Fibroblast of upper back skin (primary cell): ENCODE results near the gene BET1L.
A peak's percentile ranks its signal among the peaks of the same experiment; 100 is the strongest.
"Not testable (repeated sequence)": the region's sequence is repeated elsewhere in the genome, so short reads cannot be mapped to it uniquely, and the experiment has no call there.

Experiments used
- DNase-seq: peaks from one replicate; pipeline ENCODE4 v3.0.0-alpha.2; 2013

BET1L gene

DNA sequence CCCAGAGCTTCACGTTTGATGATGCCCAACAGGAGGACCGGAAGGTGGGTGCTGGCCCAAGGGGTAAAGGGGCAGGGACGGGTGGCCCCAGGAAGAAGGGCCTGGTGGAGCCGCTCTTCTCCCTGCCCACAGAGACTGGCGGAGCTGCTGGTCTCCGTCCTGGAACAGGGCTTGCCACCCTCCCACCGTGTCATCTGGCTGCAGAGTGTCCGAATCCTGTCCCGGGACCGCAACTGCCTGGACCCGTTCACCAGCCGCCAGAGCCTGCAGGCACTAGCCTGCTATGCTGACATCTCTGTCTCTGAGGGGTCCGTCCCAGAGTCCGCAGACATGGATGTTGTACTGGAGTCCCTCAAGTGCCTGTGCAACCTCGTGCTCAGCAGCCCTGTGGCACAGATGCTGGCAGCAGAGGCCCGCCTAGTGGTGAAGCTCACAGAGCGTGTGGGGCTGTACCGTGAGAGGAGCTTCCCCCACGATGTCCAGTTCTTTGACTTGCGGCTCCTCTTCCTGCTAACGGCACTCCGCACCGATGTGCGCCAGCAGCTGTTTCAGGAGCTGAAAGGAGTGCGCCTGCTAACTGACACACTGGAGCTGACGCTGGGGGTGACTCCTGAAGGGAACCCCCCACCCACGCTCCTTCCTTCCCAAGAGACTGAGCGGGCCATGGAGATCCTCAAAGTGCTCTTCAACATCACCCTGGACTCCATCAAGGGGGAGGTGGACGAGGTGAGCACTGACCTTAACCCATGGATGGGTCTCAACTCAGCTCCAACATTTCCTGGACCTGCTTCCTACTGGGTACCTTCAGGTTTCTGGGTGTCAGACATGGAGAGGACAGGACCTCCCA, 2.3 kb upstream of the BET1L start:
- DNase-seq: no peak

GRCh38 chr11:208917-209260, 1.7 kb upstream of the BET1L start:
- no peak for DNase-seq

DNA sequence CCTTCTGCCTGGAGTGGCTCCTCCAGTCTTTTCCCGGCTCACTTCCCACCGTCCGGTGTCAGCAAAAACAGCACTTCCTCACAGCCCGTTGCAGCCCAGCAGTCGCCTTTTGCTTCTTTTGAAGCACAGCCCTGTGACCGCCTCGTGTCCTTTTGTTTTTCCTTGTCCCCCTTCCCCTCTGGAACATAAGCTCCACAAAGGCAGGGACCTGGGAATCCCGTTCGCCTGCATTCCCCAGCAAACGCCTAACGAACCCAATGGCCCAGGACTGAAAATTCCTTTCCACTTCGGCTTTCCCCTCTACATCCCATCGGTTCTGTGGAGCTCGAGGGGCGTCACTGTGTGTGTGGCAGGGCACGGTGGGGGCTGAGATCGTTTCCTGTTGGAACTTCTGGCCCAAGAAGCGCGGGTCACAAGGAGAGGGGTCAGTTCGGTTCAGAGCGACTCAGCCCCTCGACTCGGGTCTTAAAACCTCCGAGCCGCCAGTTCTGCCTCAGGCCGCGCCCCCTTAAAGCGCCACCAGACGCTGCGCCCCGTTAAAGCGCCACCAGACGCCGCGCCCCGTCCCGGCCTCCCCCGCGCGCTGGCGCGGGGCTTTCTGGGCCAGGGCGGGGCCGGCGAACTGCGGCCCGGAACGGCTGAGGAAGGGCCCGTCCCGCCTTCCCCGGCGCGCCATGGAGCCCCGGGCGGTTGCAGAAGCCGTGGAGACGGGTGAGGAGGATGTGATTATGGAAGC, 1.1 kb upstream of the BET1L start:
- DNase-seq: peak; percentile 65

DNA sequence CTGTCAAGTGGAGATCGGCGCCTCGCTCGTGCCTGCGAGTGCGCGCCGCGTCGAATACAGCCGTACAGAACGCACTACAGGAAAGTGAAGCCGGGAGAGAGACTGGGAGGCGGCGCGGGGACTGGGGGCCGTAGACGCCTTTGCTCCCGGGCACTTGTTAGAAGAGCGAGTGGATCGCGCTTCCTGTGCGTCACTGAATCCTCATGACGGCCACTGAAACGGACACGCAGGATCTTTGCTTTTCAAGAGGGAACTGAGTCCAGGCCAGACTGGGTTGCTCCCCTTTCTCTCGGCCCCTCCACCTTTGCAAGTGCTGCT, 623 bp upstream of the BET1L start:
- DNase-seq: peak; percentile 35

GRCh38 chr11:206526-207207, 532 bp downstream of the BET1L start:
- DNase-seq: no peak

DNA sequence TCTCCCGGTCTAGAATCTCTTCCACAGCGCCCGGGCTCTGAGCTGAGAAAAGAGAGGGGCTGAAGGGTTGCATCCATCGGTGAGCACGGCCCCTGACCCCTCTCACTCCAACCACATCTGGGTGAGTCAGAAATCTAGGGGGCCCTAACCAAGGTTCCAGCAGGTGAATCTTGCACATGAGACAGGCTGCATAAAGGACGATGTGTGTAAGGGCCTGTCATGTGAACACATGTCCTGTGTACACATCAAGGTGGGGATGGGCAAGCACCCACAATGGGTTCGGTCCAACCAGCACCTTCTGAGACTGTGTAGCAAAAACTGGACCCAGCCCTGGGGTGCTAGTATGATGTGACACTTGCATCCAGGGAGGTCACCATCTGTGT, 1.2 kb downstream of the BET1L start:
- DNase-seq: no peak

DNA sequence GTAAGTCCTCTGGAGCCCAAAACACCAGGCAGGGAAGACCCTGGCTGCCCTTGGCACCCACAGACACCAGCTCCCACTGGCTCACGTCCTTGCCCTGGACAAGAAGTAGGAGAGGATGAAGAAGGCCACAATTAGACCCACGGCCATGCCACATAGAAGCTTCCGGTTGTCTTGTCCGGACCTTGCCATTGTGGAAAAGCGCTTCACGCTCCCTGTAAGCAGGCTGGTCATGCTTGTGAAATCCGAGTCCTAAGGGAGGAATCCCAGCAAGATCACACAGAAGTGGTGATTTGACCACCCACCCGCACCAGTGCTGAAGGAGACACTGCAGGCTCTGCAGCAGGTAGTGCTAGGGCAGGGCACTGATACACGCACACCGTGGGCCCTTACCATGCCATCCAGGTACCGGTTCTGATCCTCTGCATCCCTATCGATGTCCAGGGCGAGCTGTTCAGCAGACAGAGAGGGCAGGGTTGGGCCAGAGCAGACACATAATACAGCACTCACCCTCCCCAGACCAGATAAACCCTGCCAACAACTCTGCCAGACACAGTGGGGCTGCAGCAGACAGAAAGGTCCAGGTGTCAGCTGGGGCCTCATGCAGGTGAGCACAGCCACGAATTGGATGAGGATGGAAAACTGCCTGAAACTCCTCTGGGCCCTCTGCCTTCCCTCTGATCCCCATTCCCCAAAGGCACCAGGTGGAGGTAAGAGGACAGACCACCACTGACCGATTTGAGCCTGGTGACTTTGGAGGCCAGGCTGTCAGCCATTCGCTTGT, 1.8 kb downstream of the BET1L start:
- DNase-seq: no peak

GRCh38 chr11:204587-205109, 2.6 kb downstream of the BET1L start:
- no peak for DNase-seq

DNA sequence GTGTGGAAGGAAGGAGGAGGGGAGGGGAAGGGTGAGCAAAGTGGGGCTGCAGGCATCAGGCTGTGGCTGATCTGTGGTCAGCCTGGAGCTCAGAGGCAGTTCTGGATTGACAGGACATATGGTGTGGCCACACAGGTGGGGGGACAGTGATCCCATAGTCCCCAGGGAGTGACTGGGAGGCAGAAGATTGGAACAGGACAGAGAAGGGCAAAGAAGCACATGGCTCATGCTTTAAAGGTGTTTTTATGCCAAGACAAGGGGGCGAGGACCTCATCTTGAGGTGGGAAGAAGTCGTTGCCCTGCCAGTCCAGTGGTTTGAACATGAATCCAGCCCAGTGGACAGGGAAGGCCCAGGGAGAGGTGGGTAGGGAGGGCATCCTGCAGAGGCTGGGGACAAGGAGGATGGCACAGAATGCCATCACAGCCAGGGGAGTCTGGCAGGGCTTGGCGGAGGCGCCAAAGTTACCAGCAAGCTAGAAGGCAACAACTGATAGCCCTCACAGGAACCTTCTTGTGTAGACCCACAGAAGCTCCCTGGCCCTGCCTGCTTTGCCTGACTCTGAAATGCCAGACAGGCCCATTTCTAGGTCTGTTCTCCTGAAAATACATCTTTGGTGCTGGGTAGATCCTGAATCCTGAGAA, 3.1 kb downstream of the BET1L start:
- no peak for DNase-seq

- no peak for DNase-seq
Measured at GRCh38 chr11:203056-203944, 3.9 kb downstream of the BET1L start.

DNA sequence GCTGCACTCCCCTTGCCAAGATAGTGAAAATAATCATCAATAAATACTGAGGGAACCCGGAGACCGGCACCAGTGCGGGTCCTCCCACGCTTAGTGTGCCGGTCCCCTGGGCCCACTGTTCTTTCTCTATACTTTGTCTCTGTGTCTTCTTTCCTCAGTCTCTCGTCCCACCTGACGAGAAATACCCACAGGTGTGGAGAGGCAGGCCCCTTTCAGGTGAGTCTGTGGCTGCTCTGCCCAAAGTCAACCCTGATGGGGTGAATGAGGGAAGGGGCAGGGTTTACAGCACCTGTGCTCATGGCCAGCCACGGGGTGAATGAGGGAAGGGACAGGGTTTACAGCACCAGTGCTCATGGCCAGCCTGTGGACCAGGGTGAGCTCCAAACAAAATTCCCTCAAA, 4.7 kb downstream of the BET1L start:
- no peak for DNase-seq

DNA sequence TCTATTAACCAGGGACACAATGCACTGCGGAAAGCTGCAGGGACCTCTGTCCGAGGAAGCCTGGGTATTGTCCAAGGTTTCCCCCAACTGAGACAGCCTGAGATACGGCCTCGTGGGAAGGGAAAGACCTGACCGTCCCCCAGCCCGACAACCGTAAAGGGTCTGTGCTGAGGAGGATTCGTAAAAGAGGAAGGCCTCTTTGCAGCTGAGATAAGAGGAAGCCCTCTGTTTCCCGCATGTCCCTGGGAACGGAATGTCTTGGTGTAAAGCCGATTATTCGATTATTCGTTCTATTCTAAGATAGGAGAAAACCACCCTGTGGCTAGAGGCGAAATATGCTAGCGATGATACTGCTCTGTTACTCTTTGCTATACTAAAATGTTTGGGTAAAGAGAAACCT, 5.2 kb downstream of the BET1L start:
- no peak for DNase-seq

DNA sequence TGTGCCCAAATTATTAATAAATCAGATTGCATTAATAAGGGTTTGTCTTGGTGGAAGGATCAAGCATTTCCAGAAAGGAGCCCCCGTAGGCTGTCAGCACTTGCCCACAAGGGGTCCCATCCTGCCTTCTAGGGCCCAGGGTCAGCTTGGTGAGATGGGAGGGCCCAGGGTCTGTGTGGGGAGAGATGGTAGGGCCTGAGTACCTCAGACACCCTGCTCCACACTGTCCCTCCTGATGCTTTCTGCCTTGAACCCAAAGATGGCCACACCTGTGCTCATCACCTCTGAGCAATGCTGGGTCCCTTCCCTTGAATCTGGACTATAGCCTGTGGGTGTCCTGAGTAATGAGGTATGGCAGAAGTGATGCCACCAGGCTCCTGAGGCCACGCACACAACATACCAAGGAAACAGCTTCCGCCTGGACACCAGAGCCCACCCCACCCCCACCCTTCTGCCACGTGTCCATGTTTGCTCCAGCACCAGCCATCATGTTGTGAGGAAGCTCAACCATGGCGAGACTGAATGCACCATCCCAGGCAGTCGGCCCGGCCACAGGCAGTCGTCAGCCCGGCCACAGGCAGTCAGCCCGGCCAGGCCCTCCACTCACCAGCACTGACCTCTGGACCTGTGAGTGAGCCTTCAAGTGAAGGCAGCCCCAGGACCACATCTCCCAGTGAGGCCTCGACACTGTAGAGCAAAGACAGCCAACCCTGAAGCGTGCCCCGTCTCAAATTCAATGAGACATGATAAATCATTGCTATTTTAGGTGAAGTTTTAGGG, 6.8 kb downstream of the BET1L start:
- DNase-seq: no peak

DNA sequence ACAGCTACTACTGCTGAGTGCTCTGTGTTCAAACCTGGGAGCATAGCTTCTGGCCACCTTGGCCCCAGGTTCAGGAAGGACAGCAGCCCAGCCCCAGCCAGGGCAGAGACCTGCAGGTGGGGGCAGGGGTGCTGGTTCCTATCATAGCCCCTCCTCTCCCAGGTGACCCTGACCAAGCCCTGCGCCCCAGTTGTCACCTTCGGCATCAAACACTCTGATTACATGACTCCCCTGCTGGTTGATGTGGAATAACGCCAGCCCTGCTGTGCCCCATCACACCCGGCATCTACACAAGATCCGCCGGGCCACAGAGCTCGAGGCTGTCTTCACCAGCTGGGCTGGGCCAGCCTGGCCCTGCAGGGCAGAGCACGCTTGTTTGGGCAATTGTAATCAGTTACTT, 7.4 kb downstream of the BET1L start:
- no peak for DNase-seq

GRCh38 chr11:199004-199581, 8.1 kb downstream of the BET1L start:
- no peak for DNase-seq

- no peak for DNase-seq
Measured at GRCh38 chr11:198236-198806, 8.9 kb downstream of the BET1L start.

DNA sequence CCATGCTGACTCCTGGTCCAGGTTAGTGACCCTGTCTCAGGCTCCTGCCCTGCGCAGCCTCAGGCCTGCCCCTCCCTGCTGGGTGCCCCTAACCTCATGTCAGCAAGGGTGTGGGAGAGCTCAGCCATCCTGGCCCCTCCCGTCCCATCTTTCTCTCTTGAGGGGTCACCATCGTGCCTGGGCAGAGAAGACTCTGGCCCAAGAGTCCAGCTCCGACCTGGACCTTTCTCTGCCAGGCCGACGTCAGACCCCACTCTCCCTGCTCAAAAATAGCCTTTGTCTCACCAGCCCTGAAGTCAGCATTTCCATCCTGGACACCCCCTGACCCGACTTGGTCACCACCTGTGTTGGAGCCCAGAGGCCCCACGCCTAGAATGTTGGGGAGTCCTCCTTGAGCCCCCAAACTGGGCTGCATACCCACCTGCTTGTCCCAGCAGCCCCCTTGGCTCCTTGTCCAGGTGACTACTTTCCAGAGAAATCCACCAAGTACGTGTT, 9.4 kb downstream of the BET1L start:
- DNase-seq: no peak

GRCh38 chr11:196786-197731, 10.1 kb downstream of the BET1L start:
- no peak for DNase-seq

DNA sequence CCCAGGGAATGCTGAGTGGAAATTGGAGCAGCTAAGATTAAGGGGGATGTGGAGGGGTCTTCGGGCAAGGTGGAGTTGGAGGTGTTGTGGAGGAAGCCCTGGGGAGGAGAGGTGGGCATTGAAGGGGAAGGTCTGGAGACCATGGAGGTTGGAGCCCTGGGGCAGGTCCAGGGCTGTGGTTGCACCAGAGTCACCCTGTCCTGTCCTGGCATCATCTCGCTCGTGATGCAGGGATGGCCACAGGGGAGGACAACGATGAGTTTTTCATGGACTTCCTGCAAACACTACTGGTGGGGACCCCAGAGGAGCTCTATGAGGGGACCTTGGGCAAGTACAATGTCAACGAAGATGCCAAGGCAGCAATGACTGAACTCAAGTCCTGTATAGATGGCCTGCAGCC, 13.7 kb downstream of the BET1L start:
- not testable (repeated sequence) for DNase-seq
